GM19372 (cell line): ENCODE results near the gene USP53.
"Not testable (repeated sequence)": the region's sequence is repeated elsewhere in the genome, so short reads cannot be mapped to it uniquely, and the experiment has no call there.

Experiments used
- ATAC-seq: cut with Tn5 transposase; IDR thresholded peaks from one replicate; pipeline ENCODE4 v1.9.1; 2021; ENCODE audit warnings: mild to moderate bottlenecking, low read depth, moderate library complexity; ENCODE audit not compliant: unreplicated experiment

USP53 gene

DNA sequence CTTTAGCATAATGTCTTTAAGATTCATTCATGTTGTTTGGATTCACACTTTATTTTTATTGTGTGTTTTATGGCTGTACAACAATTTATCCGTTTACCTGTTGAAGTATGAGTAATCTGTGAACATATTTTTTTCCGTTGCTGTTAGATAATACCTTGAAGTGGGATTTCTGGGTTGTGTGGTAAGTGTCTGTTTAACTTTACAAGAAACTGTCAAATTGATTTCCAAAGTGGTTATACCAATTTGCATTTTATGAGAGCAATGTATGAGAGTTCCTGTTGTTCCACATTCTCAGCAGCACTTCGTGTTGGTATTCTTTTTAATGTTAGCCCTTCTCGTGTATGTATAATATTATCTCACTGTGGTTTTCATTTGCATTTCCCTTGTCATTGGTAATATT is 53.6 kb downstream of the USP53 start:
- no peak for ATAC-seq

DNA sequence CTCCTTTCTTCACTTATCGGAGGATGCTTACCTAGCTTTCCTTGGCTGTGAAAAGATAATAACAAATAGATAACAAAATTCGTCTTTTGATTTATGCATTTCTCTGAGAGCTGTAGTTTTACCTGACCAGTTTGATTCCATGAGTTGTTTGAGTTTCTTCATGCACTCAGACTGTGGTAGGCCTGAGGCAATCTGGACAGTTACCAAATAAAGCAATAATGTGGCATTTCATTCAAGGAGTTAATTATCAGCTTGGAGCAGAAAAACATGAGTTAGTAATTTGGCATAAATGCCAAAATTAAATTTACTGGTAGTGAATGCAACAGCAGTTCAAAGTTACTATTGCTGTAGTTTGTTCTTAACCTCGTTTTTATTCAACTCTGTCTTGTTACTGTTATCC is 56.0 kb downstream of the USP53 start:
- no peak for ATAC-seq

- no peak for ATAC-seq
Observed at GRCh38 chr4:119271361-119272085, 59.0 kb downstream of the USP53 start.

DNA sequence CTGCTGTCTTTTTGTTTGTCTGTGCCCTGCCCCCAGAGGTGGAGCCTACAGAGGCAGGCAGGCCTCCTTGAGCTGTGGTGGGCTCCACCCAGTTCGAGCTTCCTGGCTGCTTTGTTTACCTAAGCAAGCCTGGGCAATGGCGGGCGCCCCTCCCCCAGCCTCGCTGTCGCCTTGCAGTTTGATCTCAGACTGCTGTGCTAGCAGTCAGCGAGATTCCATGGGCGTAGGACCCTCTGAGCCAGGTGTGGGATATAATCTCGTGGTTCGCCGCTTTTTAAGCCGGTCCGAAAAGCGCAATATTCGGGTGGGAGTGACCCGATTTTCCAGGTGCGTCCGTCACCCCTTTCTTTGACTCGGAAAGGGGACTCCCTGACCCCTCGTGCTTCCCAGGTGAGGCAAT is 67.0 kb downstream of the USP53 start:
- not testable (repeated sequence) for ATAC-seq

DNA sequence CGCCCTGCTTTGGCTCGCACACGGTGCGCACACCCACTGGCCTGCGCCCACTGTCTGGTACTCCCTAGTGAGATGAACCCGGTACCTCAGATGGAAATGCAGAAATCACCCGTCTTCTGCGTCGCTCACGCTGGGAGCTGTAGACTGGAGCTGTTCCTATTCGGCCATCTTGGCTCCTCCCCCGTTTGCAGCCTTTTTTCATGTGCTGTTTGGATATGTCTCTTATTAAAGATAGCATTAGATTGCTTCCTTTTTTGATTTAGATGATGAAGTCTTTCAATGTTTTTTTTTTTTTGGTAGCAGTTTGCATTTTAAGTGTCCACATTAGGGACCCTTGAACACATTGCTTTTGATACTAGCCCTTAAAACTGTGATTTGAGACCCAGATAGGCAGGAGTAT is 67.4 kb downstream of the USP53 start:
- not testable (repeated sequence) for ATAC-seq

GRCh38 chr4:119281393-119281792 is 68.9 kb downstream of the USP53 start:
- ATAC-seq = no peak

DNA sequence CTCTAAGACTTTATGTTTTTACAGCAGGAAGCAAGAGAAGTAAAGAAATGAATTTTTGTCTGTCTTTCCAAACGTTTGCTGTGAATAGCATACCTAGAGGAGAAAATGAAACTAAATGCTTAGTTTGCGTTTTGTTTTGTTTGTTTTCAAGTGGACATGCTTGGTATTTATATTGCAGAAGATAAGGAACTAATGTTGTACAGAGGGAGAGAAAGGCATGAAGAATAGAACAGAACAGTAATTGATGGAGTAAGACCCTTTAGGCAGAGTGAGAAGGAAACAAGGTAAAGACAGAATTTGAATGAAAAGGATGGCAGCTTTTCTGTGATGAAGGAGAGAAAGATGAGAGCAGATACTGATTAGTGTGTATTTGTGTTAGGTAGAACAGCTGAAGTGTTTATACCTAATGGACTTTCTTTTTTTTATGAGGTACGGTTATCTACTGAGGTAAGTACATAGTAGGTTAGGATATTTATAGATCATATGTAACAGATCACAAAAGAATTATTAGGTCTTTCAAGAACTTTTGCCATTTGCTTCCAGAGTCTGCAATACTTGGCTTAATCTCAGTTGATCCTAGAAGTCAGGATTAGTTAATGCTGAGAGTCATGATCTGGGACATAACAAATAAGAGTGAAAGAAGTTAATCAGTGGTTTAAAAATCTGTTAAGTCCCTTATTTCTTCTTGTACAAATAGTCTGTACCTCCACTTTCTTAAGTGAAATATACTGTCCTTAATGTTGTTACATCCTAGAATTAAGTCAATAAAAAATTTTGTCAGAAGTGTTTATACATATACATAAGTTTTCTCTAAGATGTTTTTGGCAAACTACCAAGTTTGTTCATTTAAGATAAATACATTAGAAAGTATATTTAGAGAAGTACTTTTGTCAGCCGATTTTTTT is 72.6 kb downstream of the USP53 start:
- peak; percentile 80 for ATAC-seq

DNA sequence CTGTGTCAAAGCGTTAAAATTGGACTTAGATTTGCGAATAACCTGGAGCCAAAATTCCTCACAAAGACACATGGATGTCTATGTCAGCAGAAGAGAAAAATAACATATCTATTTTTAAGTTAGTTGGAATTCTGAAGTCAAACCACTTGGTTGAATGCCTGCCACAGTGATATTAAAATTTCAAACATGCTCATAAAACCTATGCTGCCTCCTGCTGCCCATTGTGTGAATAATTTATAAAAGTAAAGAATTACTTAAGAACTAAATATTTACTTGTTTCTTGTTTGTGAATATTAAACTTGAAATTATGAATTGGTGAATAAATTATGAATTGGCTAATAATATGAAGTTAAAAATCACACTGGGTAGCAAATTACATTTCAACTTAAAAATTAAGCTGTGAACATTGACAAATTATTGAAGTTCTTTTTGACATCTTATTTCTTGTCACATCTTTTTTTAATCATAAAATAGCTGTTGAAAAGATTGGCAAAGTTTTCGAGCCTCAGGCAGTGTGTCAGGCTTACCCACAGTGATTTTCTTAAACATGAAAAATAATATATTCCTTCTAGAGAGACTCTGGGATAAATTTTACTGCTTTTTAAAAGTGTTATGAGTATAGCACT is 74.0 kb downstream of the USP53 start:
- ATAC-seq = no peak

GRCh38 chr4:119289313-119289712 is 76.8 kb downstream of the USP53 start:
- no peak for ATAC-seq

GRCh38 chr4:119290598-119290997 is 78.1 kb downstream of the USP53 start:
- no peak for ATAC-seq

- no peak for ATAC-seq
Observed at GRCh38 chr4:119296356-119296755, 83.8 kb downstream of the USP53 start.

GRCh38 chr4:119297795-119298194 is 85.3 kb downstream of the USP53 start:
- ATAC-seq = no peak

- ATAC-seq = no peak
Observed at GRCh38 chr4:119299260-119299671, 86.8 kb downstream of the USP53 start.

DNA sequence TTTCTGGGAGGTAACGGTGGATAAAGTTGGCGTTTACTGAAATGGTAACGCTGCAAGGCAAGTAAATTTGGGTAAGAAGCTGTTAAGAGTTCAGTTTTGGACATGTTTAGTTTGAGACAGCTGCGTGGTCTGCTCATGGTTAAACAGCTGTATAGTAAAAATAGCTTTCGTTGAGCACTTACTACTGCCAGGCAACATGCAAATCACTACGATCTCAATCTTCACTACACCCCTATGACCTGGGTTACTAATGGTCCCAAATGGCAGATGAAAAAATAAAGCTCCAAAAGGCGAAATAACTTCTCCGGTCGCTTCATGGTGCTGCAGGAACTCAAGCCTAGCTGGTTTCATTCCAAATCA is 87.2 kb downstream of the USP53 start:
- ATAC-seq = peak; percentile 42

GRCh38 chr4:119300101-119300978 is 87.8 kb downstream of the USP53 start:
- ATAC-seq = peak; percentile 93

- no peak for ATAC-seq
Observed at GRCh38 chr4:119302073-119302832, 89.7 kb downstream of the USP53 start.

GRCh38 chr4:119303587-119304305 is 91.2 kb downstream of the USP53 start:
- no peak for ATAC-seq

DNA sequence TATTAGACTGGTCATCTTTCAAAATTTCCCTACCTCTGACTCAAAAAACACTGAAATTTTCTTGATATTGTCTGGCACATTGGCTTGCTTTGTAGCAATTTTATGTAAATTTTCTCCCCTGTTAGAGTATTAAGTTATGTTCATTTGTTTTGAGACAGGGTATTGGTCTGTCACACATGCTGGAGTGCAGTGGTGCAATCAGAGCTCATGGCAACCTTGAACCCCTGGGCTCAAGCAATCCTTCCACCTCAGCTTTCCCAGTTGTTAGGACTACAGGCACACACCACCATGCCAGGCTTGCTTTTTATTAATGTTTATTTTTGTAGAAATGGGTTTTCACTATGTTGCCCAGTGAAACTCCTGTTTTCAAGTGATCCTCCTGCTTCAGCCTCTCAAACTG is 91.9 kb downstream of the USP53 start:
- ATAC-seq = no peak

DNA sequence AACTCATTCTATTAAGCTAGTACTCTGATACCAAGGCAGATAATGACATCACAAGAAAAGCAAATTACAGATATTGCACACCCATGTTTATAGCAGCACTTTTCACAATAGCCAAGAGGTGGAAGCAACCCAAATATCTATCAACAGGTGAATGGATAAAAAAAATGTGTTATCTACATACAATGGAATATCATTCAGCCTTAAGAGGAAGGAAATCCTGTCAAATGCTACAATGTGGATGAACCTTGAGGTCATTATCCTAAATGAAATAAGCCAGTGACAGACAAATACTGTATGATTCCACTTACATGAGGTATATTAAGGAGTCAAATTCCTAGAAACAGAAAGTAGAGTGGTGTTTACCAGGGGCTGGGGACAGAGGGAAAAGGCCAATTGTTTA is 95.1 kb downstream of the USP53 start:
- no peak for ATAC-seq
